ENCODE measurements around the gene MYH11.
A peak's percentile ranks its signal among the peaks of the same experiment; 100 is the strongest.

MYH11 gene

GRCh38 chr16:15786501-15786900 is 70.3 kb downstream of the MYH11 start:
- no peak for DNase-seq
- intact Hi-C loops (cut with DNase I; ENCODE audit: low total_unique reads): no loop called here
- no peak for TF ChIP-seq CTCF (IDR thresholded peaks at IDR 0.05)
- Histone ChIP-seq H3K27ac (peak overlapping the region; percentile 55 to 74), H3K4me1 (peaks cover 0 to 95% (median 41%) of the 10 kb centered on the region in 4 donors), H3K36me3 (peaks cover 48 to 71% (median 54%) of the 10 kb centered on the region in 3 donors), H3K4me3 (no peak overlapping the region), H3K9me3 (no peaks in the 10 kb centered on the region), H3K27me3 (no peaks in the 10 kb centered on the region)

- no peak overlapping the region for H3K4me3 ChIP-seq
- intact Hi-C loops (cut with DNase I; ENCODE audit: low total_unique reads): no loop called here
- no peak for DNase-seq
- peaks cover 0 to 91% (median 36%) of the 10 kb centered on the region in 4 donors for H3K4me1 ChIP-seq
- TF ChIP-seq CTCF (IDR thresholded peaks at IDR 0.05): no peak
- H3K27me3 ChIP-seq: no peaks in the 10 kb centered on the region
- H3K27ac ChIP-seq: peak overlapping the region; percentile 55 to 74
- no peaks in the 10 kb centered on the region for H3K9me3 ChIP-seq
- H3K36me3 ChIP-seq: peaks cover 57 to 80% (median 64%) of the 10 kb centered on the region in 3 donors
Observed at GRCh38 chr16:15785386-15786059, 71.3 kb downstream of the MYH11 start.

- H3K9me3 ChIP-seq: no peaks in the 10 kb centered on the region
- no peak for TF ChIP-seq CTCF (IDR thresholded peaks at IDR 0.05)
- H3K4me3 ChIP-seq: no peak overlapping the region
- no peaks in the 10 kb centered on the region for H3K27me3 ChIP-seq
- H3K36me3 ChIP-seq: peaks cover 71 to 90% (median 80%) of the 10 kb centered on the region in 3 donors
- peaks cover 0 to 86% (median 24%) of the 10 kb centered on the region in 4 donors for H3K4me1 ChIP-seq
- peak overlapping the region; percentile 40 to 74 for H3K27ac ChIP-seq
- no peak for DNase-seq
- intact Hi-C loops (cut with DNase I; ENCODE audit: low total_unique reads): no loop called here
Observed at GRCh38 chr16:15783985-15784384, 72.8 kb downstream of the MYH11 start.

GRCh38 chr16:15782573-15783365 is 74.1 kb downstream of the MYH11 start:
- DNase-seq: no peak
- TF ChIP-seq CTCF (IDR thresholded peaks at IDR 0.05): no peak
- peaks cover 83 to 99% (median 92%) of the 10 kb centered on the region in 3 donors for H3K36me3 ChIP-seq
- intact Hi-C loops (cut with DNase I; ENCODE audit: low total_unique reads): no loop called here
- H3K27ac ChIP-seq: peak overlapping the region; percentile 40 to 74
- no peaks in the 10 kb centered on the region for H3K27me3 ChIP-seq
- peaks cover 0 to 86% (median 25%) of the 10 kb centered on the region in 4 donors for H3K4me1 ChIP-seq
- no peak overlapping the region for H3K4me3 ChIP-seq
- H3K9me3 ChIP-seq: no peaks in the 10 kb centered on the region

- no peak overlapping the region for H3K4me3 ChIP-seq
- peaks cover 0 to 86% (median 25%) of the 10 kb centered on the region in 4 donors for H3K4me1 ChIP-seq
- intact Hi-C loops (cut with DNase I; ENCODE audit: low total_unique reads): no loop called here
- H3K9me3 ChIP-seq: no peaks in the 10 kb centered on the region
- no peak for DNase-seq
- peak overlapping the region; percentile 45 to 74 for H3K27ac ChIP-seq
- TF ChIP-seq CTCF (IDR thresholded peaks at IDR 0.05): no peak
- peaks cover 93 to 99% (median 95%) of the 10 kb centered on the region in 3 donors for H3K36me3 ChIP-seq
- no peaks in the 10 kb centered on the region for H3K27me3 ChIP-seq
Observed at GRCh38 chr16:15781650-15782049, 75.2 kb downstream of the MYH11 start.

All from tibial artery (tissue), 4 donors.